Thyroid gland (tissue), 4 donors: Measurements from ENCODE around the gene GNB5. TPM values are rescaled to one million over a fixed set of nuclear protein-coding genes. Genes with fewer than 3 reads are reported as not detected.

ENCODE experiments used
- DNase-seq, 2 donors: peaks; one replicate each; pipeline ENCODE4 v3.0.0-alpha.2; 2019
- H3K27ac ChIP-seq, 3 donors: fragments of 200-600 bp; sonication (generic); 1 replicate in 2 of 3; 2 replicates in 1 of 3; pipeline ENCODE4 v1.5.1; 2016 to 2019; ENCODE audit warnings: mild to moderate bottlenecking in 1 of 3, moderate library complexity in 1 of 3
- H3K27me3 ChIP-seq: fragments of 200-600 bp; sonication (generic); one replicate; pipeline ENCODE4 v1.5.1; 2019
- H3K36me3 ChIP-seq, 2 donors: fragments of 200-600 bp; sonication (generic); one replicate each; pipeline ENCODE4 v1.5.1; 2016 to 2019
- H3K4me1 ChIP-seq, 2 donors: fragments of 200-600 bp; sonication (generic); one replicate each; pipeline ENCODE4 v1.5.1; 2017 to 2019
- H3K4me3 ChIP-seq, 3 donors: fragments of 200-600 bp; sonication (generic); replicated peaks in 1 of 3; 1 replicate in 2 of 3; 2 replicates in 1 of 3; pipeline ENCODE4 v1.5.1; 2016; ENCODE audit warnings: mild to moderate bottlenecking in 1 of 3
- H3K9me3 ChIP-seq: fragments of 200-600 bp; sonication (generic); one replicate; pipeline ENCODE4 v1.5.1; 2017
- CTCF ChIP-seq, 6 experiments: fragments of 200-600 bp in 3 of 6; fragments of 450-650 bp in 3 of 6; sonication (generic) in 3 of 6; IDR thresholded peaks; one replicate each; pipeline ENCODE4 v1.5.1; 2016 to 2019; ENCODE audit warnings: antibody characterized with exemption in 6 of 6, mild to moderate bottlenecking in 2 of 6, inconsistent platforms in 1 of 6, moderate library complexity in 1 of 6
- POLR2A ChIP-seq, 2 donors: fragments of 450-650 bp; IDR thresholded peaks; one replicate each; pipeline ENCODE4 v1.6.1; 2017; ENCODE audit warnings: antibody characterized with exemption in 2 of 2, mild to moderate bottlenecking in 2 of 2, moderate library complexity in 1 of 2
- WGBS, 2 donors: methylation state at CpG; one replicate each; pipeline ENCODE4 v1.1.5; 2017; 5-methylcytosine and 5-hydroxymethylcytosine counted together
- intact Hi-C: fragments of 100-400 bp; cut with DNase I; formaldehyde crosslinking; loops from one replicate; pipeline ENCODE4 v1.15.1; 2023
- total RNA-seq, 4 donors: library from RNA; depleted of rRNA; stranded (reverse); fragments of >200 nt; gene quantifications; one replicate each; pipeline ENCODE4 v1.2.3, GENCODE V29; 2016

The GNB5 gene
- total RNA-seq, 4 donors from 2014 or later = 49.6 to 62.1 (median 54.4) TPM

DNA sequence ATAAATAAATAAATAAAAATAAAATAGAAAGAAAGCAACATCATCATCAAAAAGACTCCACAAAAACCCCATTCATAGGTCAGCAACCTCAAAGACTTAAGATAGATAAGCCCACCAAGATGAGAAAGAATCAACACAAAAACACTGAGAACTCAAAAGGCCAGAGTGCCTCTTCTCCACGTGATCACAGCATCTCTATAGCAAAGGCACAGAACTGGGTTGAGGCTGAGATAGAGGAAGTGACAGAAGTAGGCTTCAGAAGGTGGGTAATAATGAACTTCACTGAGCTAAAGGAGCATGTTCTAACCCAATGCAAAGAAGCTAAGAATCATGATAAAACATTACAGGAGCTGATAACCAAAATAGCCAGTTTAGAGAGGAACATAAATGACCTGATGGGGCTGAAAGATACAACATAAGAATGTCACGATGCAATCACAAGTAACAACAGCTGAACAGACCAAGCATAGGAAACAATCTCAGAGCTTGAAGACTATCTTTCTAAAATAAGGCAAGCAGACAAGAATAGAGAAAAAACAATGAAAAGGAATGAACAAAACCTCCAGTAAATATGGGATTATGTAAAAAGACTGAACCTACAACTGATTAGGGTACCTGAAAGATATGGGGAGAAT lies 26.4 kb downstream of the GNB5 start:
- Histone ChIP-seq H3K4me1 (no peaks in the 10 kb centered on the region), H3K9me3 (no peaks in the 10 kb centered on the region), H3K4me3 (no peak overlapping the region), H3K27ac (no peak overlapping the region), H3K36me3 (peaks cover 0 to 4% of the 10 kb centered on the region in 2 donors), H3K27me3 (no peaks in the 10 kb centered on the region)
- TF ChIP-seq POLR2A (IDR thresholded peaks at IDR 0.05) (no peak), CTCF (IDR thresholded peaks at IDR 0.05) (no peak)
- intact Hi-C loops = no loop called here
- WGBS, 2 donors = 88 to 90% methylated on average over 2 of the region's 2 CpGs
- no peak for DNase-seq

GRCh38 chr15:52163321-52164190 lies 27.6 kb downstream of the GNB5 start:
- TF ChIP-seq CTCF (IDR thresholded peaks at IDR 0.05) = no peak
- no peak for TF ChIP-seq POLR2A (IDR thresholded peaks at IDR 0.05)
- no peak for DNase-seq
- intact Hi-C loops = no loop called here
- peaks cover 0 to 4% of the 10 kb centered on the region in 2 donors for H3K36me3 ChIP-seq
- H3K9me3 ChIP-seq = no peaks in the 10 kb centered on the region
- no peaks in the 10 kb centered on the region for H3K27me3 ChIP-seq
- H3K4me3 ChIP-seq = no peak overlapping the region
- H3K4me1 ChIP-seq = no peaks in the 10 kb centered on the region
- no peak overlapping the region for H3K27ac ChIP-seq
- whole genome bisulfite sequencing, 2 donors = 90 to 96% methylated on average over 12 to 19 of the region's 19 CpGs

DNA sequence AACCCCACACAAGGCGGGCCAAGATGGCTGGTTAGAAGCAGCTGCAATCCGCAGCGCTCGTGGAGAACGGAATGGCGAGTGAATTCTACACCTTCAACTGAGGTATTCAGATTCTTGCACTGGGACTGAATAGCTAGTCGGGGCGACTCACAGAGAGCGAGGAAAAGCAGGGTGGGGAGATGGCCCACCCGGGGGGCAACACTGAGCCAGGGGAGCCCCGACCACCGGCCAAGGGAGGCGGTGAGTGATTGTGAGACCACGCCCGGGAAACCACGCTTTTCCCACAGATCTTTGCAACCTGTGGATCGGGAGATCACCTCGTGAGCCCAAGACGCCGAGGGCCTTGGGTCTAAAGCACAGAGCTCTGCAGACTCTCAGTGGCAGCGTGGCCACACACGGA lies 28.3 kb downstream of the GNB5 start:
- TF ChIP-seq CTCF (IDR thresholded peaks at IDR 0.05) (no peak), POLR2A (IDR thresholded peaks at IDR 0.05) (no peak)
- Histone ChIP-seq H3K36me3 (peaks cover 0 to 4% of the 10 kb centered on the region in 2 donors), H3K4me3 (no peak overlapping the region), H3K27me3 (no peaks in the 10 kb centered on the region), H3K27ac (no peak overlapping the region), H3K4me1 (no peaks in the 10 kb centered on the region), H3K9me3 (no peaks in the 10 kb centered on the region)
- no peak for DNase-seq
- intact Hi-C loops = no loop called here
- 89 to 94% methylated on average over 20 of the region's 22 CpGs for WGBS, 2 donors

GRCh38 chr15:52162260-52162659 lies 28.9 kb downstream of the GNB5 start:
- no peaks in the 10 kb centered on the region for H3K27me3 ChIP-seq
- no peaks in the 10 kb centered on the region for H3K9me3 ChIP-seq
- TF ChIP-seq POLR2A (IDR thresholded peaks at IDR 0.05) (no peak), CTCF (IDR thresholded peaks at IDR 0.05) (no peak)
- whole genome bisulfite sequencing, 2 donors = 90 to 93% methylated on average over 4 of the region's 4 CpGs
- no peak overlapping the region for H3K27ac ChIP-seq
- no peaks in the 10 kb centered on the region for H3K4me1 ChIP-seq
- no peak for DNase-seq
- peaks cover 0 to 4% of the 10 kb centered on the region in 2 donors for H3K36me3 ChIP-seq
- intact Hi-C loops = no loop called here
- H3K4me3 ChIP-seq = no peak overlapping the region

DNA sequence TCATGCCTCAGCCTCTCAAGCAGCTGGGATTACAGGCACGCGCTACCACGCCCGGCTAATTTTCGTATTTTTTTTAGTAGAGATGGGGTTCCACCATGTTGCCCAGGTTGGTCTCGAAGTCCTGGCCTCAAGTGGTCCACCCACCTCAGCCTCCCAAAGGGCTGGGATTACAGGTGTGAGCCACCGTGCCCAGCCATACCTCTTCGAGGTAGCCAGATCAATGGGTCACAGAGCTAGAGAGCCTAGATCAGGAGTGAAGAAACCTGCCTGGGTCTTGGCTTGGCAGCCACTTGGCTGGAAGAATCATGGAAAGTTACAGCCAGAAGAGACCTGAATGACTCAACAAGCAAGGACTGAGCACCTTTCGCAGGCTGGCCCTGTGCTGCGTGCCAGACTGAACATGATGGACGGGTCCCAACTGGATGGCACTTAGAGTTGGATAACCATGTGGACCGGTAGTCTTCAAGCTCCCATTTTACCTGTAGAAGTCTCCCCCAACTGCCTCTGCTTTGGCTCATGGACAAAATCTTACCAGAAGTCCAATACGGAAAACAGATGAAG lies 29.7 kb downstream of the GNB5 start:
- H3K4me3 ChIP-seq = no peak overlapping the region
- H3K27me3 ChIP-seq = no peaks in the 10 kb centered on the region
- no peaks in the 10 kb centered on the region for H3K4me1 ChIP-seq
- peaks cover 0 to 4% of the 10 kb centered on the region in 2 donors for H3K36me3 ChIP-seq
- H3K9me3 ChIP-seq = no peaks in the 10 kb centered on the region
- TF ChIP-seq POLR2A (IDR thresholded peaks at IDR 0.05) = no peak
- TF ChIP-seq CTCF (IDR thresholded peaks at IDR 0.05) = no peak
- intact Hi-C loops = no loop called here
- H3K27ac ChIP-seq = no peak overlapping the region
- no peak for DNase-seq
- 95 to 96% methylated on average over 13 of the region's 13 CpGs for WGBS, 2 donors
